ENCODE measurements around the gene GPATCH3. TPM values are rescaled to one million over a fixed set of nuclear protein-coding genes. Genes with fewer than 3 reads are reported as not detected.
A peak's percentile ranks its signal among the peaks of the same experiment; 100 is the strongest.

Gene GPATCH3
- total RNA-seq, 1 experiment from 2014 or later, result 20.6 TPM

DNA sequence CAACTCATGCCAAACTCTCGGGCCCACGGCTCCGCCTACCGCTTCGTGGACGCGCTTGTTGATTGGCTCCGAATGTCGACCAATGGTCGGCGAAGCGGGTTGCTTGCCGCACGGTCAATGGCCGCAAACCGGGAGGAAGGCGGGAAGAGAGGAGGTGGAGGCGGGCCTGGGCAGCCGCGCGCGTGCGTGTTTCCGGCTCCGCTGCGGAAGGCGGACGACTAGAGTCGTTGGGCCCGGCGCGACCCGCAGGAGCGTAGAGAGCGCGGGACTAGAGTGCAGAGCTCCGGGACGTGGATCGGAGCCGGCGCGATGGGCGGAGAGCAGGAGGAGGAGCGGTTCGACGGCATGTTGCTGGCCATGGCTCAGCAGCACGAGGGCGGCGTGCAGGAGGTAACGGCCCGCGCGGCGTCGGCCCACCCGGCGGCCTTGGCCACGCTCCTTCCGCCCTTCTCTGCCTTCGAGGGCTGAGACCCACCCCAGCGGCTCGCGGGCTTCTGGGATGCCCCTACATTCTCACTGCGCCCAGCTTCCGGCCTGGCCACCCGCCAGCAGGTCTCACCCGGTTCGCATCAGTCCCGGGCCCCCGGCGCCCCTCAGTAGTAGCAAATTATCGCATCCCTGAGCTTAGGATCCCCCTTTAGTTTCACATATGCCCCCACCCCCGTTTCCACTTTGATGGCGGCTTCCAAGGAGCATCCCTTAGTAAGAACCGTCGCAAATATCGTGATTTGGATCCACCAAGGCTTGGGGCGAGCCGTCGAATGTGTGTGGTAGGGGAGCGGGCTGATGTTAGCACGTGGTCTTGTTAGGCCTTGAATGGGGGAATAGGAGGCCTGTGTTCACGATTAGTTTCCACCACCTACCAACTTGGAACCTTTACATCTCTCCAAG is 21.5 kb upstream of the GPATCH3 start, which contains the start of gene NUDC:
Gene NUDC, plus strand, starts transcription at position 204 of the 891 bp plus-strand sequence. Its CDS starts 106 bp downstream, at position 310.
- Mint-ChIP-seq H3K27ac (ENCODE audit: unreplicated experiment) (peak within 1 kb of the TSS; percentile 82), H3K4me3 (ENCODE audit: unreplicated experiment) (peak within 1 kb of the TSS; percentile 97), H3K36me3 (ENCODE audit: insufficient read depth, unreplicated experiment) (peaks cover 37% of the 10 kb centered on the region), H3K9me3 (ENCODE audit: unreplicated experiment) (no peaks in the 10 kb centered on the region), H3K27me3 (ENCODE audit: insufficient read depth, unreplicated experiment) (no peaks in the 10 kb centered on the region), H3K4me1 (ENCODE audit: low read depth, unreplicated experiment) (peaks cover 7% of the 10 kb centered on the region)
- peak; percentile 94 to 95 for DNase-seq
- Histone ChIP-seq H3K27me3 (replicated peaks; ENCODE audit: control insufficient read depth, insufficient read depth, low read length) (no peaks in the 10 kb centered on the region), H3K36me3 (ENCODE audit: control insufficient read depth, insufficient read depth, low read length) (peaks cover 2% of the 10 kb centered on the region; the same call in 1 of the 2 replicates), H3K4me3 (ENCODE audit: low read depth, low read length) (peak within 1 kb of the TSS; percentile 83), H3K9me3 (no peaks in the 10 kb centered on the region), H3K4me1 (peaks cover 12% of the 10 kb centered on the region)
- no TSS peak for BruUV-seq (replicated peaks)
- ChIA-PET POLR2A (interaction anchor here (0.6 to 1.8 kb wide), 2 partner anchors 22 to 682 kb away, joined by 5 to 7 read pairs; partner anchors contain the start of genes AHDC1 and GPATCH3), CTCF (interaction anchor here (1.2 kb wide), 1 partner anchor 31 kb away, joined by 3 read pairs; the partner anchor contains the start of gene GPN2)
- TF ChIP-seq, protein P1, sequence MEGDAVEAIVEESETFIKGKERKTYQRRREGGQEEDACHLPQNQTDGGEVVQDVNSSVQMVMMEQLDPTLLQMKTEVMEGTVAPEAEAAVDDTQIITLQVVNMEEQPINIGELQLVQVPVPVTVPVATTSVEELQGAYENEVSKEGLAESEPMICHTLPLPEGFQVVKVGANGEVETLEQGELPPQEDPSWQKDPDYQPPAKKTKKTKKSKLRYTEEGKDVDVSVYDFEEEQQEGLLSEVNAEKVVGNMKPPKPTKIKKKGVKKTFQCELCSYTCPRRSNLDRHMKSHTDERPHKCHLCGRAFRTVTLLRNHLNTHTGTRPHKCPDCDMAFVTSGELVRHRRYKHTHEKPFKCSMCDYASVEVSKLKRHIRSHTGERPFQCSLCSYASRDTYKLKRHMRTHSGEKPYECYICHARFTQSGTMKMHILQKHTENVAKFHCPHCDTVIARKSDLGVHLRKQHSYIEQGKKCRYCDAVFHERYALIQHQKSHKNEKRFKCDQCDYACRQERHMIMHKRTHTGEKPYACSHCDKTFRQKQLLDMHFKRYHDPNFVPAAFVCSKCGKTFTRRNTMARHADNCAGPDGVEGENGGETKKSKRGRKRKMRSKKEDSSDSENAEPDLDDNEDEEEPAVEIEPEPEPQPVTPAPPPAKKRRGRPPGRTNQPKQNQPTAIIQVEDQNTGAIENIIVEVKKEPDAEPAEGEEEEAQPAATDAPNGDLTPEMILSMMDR (IDR thresholded peaks at IDR 0.05; ENCODE audit: insufficient read depth in 1 of 2, low read depth in 1 of 2, low read length in 1 of 2, severe bottlenecking in 1 of 2, unreplicated experiment in 1 of 2), result no peak
- intact Hi-C loops (cut with micrococcal nuclease; ENCODE audit: unreplicated experiment), result no loop called here

DNA sequence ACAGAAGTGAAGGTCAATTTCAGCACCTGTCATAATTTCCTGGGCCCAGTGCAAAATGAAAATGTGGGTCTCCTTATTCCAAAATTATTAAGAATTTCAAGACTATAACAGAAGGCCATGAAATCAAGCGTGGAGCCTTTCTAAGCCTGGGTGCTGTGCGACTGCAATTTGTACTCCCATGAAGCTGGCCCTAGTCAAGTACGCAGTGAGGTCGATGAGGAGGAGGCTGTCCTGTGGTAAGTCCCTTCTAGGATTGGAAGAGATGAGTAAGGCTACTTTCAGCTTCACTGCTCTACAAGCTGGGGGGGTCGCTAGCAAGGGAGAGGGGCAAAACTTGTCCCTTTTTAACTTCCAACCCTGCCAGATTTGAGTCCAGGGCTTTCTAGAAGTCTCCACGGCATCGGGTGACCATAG is 20.9 kb upstream of the GPATCH3 start:
- Histone ChIP-seq H3K36me3 (ENCODE audit: control insufficient read depth, insufficient read depth, low read length) (peaks cover 2% of the 10 kb centered on the region; the same call in 1 of the 2 replicates), H3K4me1 (peaks cover 12% of the 10 kb centered on the region), H3K9me3 (no peaks in the 10 kb centered on the region), H3K27me3 (replicated peaks; ENCODE audit: control insufficient read depth, insufficient read depth, low read length) (no peaks in the 10 kb centered on the region), H3K4me3 (ENCODE audit: low read depth, low read length) (peak overlapping the region; percentile 29)
- TF ChIP-seq, protein P1 (IDR thresholded peaks at IDR 0.05; ENCODE audit: insufficient read depth in 1 of 2, low read depth in 1 of 2, low read length in 1 of 2, severe bottlenecking in 1 of 2, unreplicated experiment in 1 of 2), result no peak
- H3K4me1 Mint-ChIP-seq (ENCODE audit: low read depth, unreplicated experiment), result peaks cover 7% of the 10 kb centered on the region
- H3K27me3 Mint-ChIP-seq (ENCODE audit: insufficient read depth, unreplicated experiment), result no peaks in the 10 kb centered on the region
- H3K4me3 Mint-ChIP-seq (ENCODE audit: unreplicated experiment), result peak overlapping the region; percentile 97
- no TSS peak for BruUV-seq (replicated peaks)
- ChIA-PET CTCF (interaction anchor here (1.2 kb wide), 1 partner anchor 31 kb away, joined by 3 read pairs; the partner anchor contains the start of gene GPN2), POLR2A (interaction anchor here (0.6 to 1.8 kb wide), 2 partner anchors 21 to 683 kb away, joined by 5 to 7 read pairs; partner anchors contain the start of genes AHDC1 and GPATCH3)
- peak overlapping the region; percentile 82 for H3K27ac Mint-ChIP-seq (ENCODE audit: unreplicated experiment)
- no peak for DNase-seq
- H3K36me3 Mint-ChIP-seq (ENCODE audit: insufficient read depth, unreplicated experiment), result peaks cover 30% of the 10 kb centered on the region
- no peaks in the 10 kb centered on the region for H3K9me3 Mint-ChIP-seq (ENCODE audit: unreplicated experiment)
- intact Hi-C loops (cut with micrococcal nuclease; ENCODE audit: unreplicated experiment), result no loop called here

DNA sequence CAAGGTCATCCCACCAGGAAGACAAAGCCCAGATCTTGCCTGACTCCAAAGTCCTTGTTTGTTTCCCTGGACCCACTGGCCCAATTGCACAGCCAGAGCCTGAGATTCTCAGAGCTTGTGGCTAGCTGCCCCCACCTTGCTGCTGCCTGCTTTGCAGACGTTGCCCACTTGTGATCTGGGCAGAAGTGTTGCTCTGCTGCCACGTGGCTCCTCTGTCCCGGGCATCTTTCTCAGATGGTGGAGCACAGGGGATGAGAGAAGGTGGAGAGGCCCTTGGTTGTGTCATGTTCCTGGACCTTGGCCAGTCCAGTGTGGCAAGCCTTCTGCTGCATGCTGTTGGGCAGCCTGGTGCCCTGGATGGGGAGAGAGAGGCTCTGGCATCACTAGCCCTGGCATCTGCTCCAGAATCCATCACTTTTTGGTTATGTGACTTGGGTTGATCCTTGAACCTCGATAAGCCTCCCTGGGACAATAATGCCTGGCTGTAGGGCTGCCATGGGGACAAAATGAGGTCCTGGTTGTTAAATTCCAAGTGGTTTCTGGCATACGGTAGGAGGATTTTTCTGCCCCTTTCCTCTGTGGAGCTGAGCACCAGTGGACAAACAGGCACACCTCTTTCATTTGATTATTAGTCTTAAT is 15.1 kb upstream of the GPATCH3 start:
- no peak overlapping the region for H3K27ac Mint-ChIP-seq (ENCODE audit: unreplicated experiment)
- ChIA-PET POLR2A (interaction anchor here (1.3 kb wide), 1 partner anchor 50 kb away, joined by 6 read pairs; no protein-coding TSS in a partner anchor), CTCF (no interaction called here)
- Histone ChIP-seq H3K4me3 (ENCODE audit: low read depth, low read length) (no peak overlapping the region), H3K27me3 (replicated peaks; ENCODE audit: control insufficient read depth, insufficient read depth, low read length) (no peaks in the 10 kb centered on the region), H3K4me1 (peaks cover 34% of the 10 kb centered on the region), H3K9me3 (no peaks in the 10 kb centered on the region), H3K36me3 (ENCODE audit: control insufficient read depth, insufficient read depth, low read length) (no peaks in the 10 kb centered on the region; the same call in 1 of the 2 replicates)
- H3K9me3 Mint-ChIP-seq (ENCODE audit: unreplicated experiment), result no peaks in the 10 kb centered on the region
- TF ChIP-seq, protein P1 (IDR thresholded peaks at IDR 0.05; ENCODE audit: insufficient read depth in 1 of 2, low read depth in 1 of 2, low read length in 1 of 2, severe bottlenecking in 1 of 2, unreplicated experiment in 1 of 2), result no peak
- intact Hi-C loops (cut with micrococcal nuclease; ENCODE audit: unreplicated experiment), result no loop called here
- no peak for DNase-seq
- no peaks in the 10 kb centered on the region for H3K36me3 Mint-ChIP-seq (ENCODE audit: insufficient read depth, unreplicated experiment)
- BruUV-seq (replicated peaks), result no TSS peak
- peaks cover 8% of the 10 kb centered on the region for H3K4me1 Mint-ChIP-seq (ENCODE audit: low read depth, unreplicated experiment)
- H3K4me3 Mint-ChIP-seq (ENCODE audit: unreplicated experiment), result no peak overlapping the region
- no peaks in the 10 kb centered on the region for H3K27me3 Mint-ChIP-seq (ENCODE audit: insufficient read depth, unreplicated experiment)
